Neural cell (in vitro differentiated cells): ENCODE data around the gene CEP192.

Source experiments
- EZH2 ChIP-seq: fragments of 200-600, 300-800 bp; shearing (Covaris generic), sonication (generic); IDR thresholded peaks from 2 replicates; pipeline ENCODE4 v1.6.1; 2014; ENCODE audit warnings: antibody characterized with exemption, low read length, borderline replicate concordance, mild to moderate bottlenecking; ENCODE audit not compliant: insufficient read depth, poor library complexity, severe bottlenecking
- MXI1 ChIP-seq: fragments of 450-650 bp; conservative IDR thresholded peaks from 2 replicates; pipeline ENCODE4 v1.6.1; 2014; ENCODE audit warnings: antibody characterized with exemption, mild to moderate bottlenecking; ENCODE audit not compliant: poor library complexity, severe bottlenecking
- POLR2AphosphoS5 ChIP-seq: IDR thresholded peaks from 2 replicates; pipeline ENCODE4 v1.6.1; 2012
- REST ChIP-seq: IDR thresholded peaks from 2 replicates; pipeline ENCODE4 v1.6.1; 2012; ENCODE audit warnings: borderline replicate concordance
- SMC3 ChIP-seq: fragments of 450-650 bp; conservative IDR thresholded peaks from 2 replicates; pipeline ENCODE4 v1.6.1; 2014; ENCODE audit warnings: antibody characterized with exemption, mild to moderate bottlenecking, moderate library complexity; ENCODE audit not compliant: poor library complexity
- TF ChIP-seq, protein P1 (sequence below): fragments of 450-650 bp; IDR thresholded peaks from 2 replicates; pipeline ENCODE4 v1.5.1; 2014; ENCODE audit warnings: antibody characterized with exemption, mild to moderate bottlenecking, moderate library complexity; ENCODE audit not compliant: poor library complexity, severe bottlenecking

- TF ChIP-seq, protein P1, sequence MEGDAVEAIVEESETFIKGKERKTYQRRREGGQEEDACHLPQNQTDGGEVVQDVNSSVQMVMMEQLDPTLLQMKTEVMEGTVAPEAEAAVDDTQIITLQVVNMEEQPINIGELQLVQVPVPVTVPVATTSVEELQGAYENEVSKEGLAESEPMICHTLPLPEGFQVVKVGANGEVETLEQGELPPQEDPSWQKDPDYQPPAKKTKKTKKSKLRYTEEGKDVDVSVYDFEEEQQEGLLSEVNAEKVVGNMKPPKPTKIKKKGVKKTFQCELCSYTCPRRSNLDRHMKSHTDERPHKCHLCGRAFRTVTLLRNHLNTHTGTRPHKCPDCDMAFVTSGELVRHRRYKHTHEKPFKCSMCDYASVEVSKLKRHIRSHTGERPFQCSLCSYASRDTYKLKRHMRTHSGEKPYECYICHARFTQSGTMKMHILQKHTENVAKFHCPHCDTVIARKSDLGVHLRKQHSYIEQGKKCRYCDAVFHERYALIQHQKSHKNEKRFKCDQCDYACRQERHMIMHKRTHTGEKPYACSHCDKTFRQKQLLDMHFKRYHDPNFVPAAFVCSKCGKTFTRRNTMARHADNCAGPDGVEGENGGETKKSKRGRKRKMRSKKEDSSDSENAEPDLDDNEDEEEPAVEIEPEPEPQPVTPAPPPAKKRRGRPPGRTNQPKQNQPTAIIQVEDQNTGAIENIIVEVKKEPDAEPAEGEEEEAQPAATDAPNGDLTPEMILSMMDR, result no peak
- no peak for TF ChIP-seq POLR2AphosphoS5
- TF ChIP-seq SMC3, result no peak
- no peak for TF ChIP-seq MXI1
- TF ChIP-seq EZH2, result no peak
- TF ChIP-seq REST, result no peak
Observed at GRCh38 chr18:13096232-13096631, 105.1 kb downstream of the CEP192 start.
